Colonic mucosa (tissue), 4 donors: Measurements from ENCODE around the gene RPS14. TPM values are rescaled to one million over a fixed set of nuclear protein-coding genes. Genes with fewer than 3 reads are reported as not detected.

Experiments used
- DNase-seq: peaks from one replicate; pipeline ENCODE4 v3.0.0-alpha.2; 2020
- H3K27ac ChIP-seq: fragments of 200-600 bp; one replicate; pipeline ENCODE4 v1.8.0; 2021
- H3K27me3 ChIP-seq: fragments of 200-600 bp; one replicate; pipeline ENCODE4 v1.8.0; 2021
- H3K36me3 ChIP-seq: fragments of 200-600 bp; one replicate; pipeline ENCODE4 v1.8.0; 2021
- H3K4me1 ChIP-seq: fragments of 200-600 bp; one replicate; pipeline ENCODE4 v1.8.0; 2021; ENCODE audit warnings: mild to moderate bottlenecking
- H3K4me3 ChIP-seq: fragments of 200-600 bp; one replicate; pipeline ENCODE4 v1.8.0; 2021
- H3K9ac ChIP-seq, 2 donors: one replicate each; pipeline ENCODE4 v1.7.0; 2013; ENCODE audit warnings: control low read depth in 2 of 2, low read depth in 2 of 2, low read length in 2 of 2
- H3K9me3 ChIP-seq: fragments of 200-600 bp; one replicate; pipeline ENCODE4 v1.8.0; 2021
- intact Hi-C: fragments of 100-400 bp; cut with DNase I; formaldehyde crosslinking; loops from one replicate; pipeline ENCODE4 v1.14.1; 2022
- total RNA-seq, 2 donors: library from RNA; stranded (reverse); fragmentation: NEBNext Ultra II Directional in 1 of 2; extraction: Animal tissue kit (Norgen Biotek cat#: 25700) in 1 of 2; gene quantifications; one replicate each; pipeline ENCODE4 v1.2.1, GENCODE V29; 2021
- TF ChIP-seq, protein P1 (sequence below): fragments of 200-600 bp; IDR thresholded peaks from one replicate; pipeline ENCODE4 v1.8.0; 2022; ENCODE audit warnings: antibody characterized with exemption, mild to moderate bottlenecking
- donor health status: healthy.
- donor health status: DM: no; HTN: no; CAD: no.
- donor health status: DM: no; HTN: no; CAD: no.

The RPS14 gene
- total RNA-seq, 2 donors from 2014 or later = 1,643 to 1,700 TPM

DNA sequence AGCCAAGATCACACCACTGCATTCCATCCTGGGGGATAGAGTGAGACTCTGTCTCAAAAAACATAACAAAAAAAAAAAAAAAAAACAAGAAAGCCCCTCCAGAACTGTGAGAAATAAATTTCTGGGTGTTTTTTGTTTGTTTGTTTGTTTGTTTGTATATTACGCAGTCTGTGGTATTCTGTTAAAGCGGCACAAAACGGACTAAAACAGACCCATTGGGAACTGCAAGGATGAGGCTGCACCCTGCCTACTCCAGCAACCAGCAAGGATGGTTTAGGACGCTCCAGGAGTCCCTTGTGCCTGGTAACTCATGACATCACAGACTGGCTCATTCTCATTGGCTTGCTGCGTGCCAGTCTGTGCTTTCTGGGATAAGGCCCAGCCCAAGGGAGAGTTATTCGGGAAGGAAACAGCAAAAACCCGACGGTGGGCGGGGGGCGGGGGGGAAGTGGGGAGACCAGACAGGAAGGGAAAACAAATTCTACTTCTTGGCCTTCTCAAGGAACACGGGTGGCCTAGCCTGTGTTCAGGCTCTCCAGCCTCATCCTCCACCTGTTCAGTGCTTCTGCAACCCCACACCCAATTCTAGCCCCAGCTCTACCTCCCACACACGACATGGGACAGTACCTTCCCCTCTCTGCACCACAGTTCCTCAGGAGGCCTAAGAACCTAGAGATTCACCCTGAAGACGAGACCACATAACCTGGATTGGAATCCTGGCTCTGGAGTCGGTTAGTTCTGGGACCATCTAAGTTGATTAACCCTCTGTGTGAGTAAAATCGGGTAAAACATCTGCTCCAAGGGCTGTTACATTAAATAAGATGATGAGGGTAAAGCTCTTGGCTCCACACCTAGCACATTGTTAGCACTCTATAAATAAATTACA lies 39.7 kb downstream of the RPS14 start:
- Histone ChIP-seq H3K27me3 (no peaks in the 10 kb centered on the region), H3K27ac (peak overlapping the region; percentile 79), H3K36me3 (no peaks in the 10 kb centered on the region), H3K4me3 (peak overlapping the region; percentile 46), H3K4me1 (no peaks in the 10 kb centered on the region), H3K9me3 (no peaks in the 10 kb centered on the region), H3K9ac (peak overlapping the region; percentile 54 to 60)
- DNase-seq = peak; percentile 87
- TF ChIP-seq, protein P1, sequence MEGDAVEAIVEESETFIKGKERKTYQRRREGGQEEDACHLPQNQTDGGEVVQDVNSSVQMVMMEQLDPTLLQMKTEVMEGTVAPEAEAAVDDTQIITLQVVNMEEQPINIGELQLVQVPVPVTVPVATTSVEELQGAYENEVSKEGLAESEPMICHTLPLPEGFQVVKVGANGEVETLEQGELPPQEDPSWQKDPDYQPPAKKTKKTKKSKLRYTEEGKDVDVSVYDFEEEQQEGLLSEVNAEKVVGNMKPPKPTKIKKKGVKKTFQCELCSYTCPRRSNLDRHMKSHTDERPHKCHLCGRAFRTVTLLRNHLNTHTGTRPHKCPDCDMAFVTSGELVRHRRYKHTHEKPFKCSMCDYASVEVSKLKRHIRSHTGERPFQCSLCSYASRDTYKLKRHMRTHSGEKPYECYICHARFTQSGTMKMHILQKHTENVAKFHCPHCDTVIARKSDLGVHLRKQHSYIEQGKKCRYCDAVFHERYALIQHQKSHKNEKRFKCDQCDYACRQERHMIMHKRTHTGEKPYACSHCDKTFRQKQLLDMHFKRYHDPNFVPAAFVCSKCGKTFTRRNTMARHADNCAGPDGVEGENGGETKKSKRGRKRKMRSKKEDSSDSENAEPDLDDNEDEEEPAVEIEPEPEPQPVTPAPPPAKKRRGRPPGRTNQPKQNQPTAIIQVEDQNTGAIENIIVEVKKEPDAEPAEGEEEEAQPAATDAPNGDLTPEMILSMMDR = no peak
- intact Hi-C loops = no loop called here

DNA sequence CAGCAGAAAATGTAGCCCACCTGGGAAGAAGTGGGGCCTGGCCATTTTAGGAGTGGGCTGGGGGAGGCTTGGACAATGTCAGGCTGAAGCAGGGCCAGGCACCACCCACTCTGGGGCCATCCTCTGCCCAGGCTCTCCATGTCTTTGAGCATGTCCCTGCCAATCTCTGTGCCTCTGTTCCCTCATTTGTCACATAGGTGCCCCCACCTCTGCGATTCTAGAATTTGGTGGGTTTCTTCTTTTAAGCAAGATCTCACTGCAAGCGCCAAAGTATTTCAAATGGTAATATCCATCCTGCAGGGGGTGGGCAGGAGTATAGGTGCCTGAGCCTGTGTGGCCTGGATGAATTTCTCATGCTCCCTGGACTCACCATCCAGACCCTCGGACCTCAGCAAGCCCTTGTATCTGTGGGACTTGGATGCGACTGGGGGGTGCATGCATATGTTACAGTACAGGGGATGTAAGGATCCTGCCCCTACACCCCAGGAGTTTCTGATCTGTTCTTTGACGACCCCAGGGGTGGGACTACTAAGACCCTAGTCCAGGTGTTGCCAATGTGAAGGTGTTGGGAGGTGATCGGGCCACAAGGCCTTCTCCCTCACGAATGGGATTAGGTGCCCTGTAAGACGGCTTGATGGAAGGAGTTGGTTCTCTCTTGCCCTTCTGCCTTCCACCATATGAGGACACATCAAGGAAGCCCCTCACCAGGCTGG lies 41.2 kb downstream of the RPS14 start:
- intact Hi-C loops = no loop called here

DNA sequence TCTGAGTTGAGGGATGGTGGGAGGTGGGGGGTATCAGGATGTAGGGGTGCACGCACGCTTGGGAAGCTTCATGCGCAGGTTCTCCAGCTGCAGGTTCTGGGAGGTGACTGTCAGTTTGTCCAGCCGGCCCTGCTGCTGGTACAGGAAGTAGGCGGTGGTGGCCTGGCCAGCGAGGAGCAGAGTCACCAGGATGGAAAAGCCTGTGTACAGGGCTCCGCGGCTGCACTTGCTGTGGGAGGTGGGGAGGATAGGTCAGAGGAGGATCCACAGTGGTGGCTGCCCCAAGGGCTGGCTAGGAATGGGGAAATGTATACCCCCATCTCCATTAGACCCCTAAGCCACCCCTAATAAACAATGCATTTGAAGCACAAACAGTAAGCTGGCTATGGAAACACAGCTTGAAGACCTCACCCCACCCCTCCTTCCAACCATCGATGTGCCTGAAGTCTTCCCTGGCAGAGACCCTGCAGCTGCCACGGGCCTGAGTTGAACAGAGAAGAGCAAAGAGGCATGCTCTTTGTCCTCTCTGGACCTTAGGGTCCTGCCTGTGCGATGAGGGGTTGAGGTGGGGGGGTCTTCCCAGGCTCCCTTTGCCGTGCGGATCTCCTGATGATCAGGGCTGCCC lies 42.3 kb downstream of the RPS14 start:
- Histone ChIP-seq H3K9me3 (no peaks in the 10 kb centered on the region), H3K9ac (no peak overlapping the region), H3K4me3 (no peak overlapping the region), H3K27me3 (no peaks in the 10 kb centered on the region), H3K27ac (peak overlapping the region; percentile 12), H3K4me1 (no peaks in the 10 kb centered on the region), H3K36me3 (peaks cover 8% of the 10 kb centered on the region)
- no peak for DNase-seq
- intact Hi-C loops = no loop called here
- TF ChIP-seq, protein P1 = no peak

More for the DNA sequence above, 41.2 kb downstream of the RPS14 start:
- Histone ChIP-seq H3K27me3 (no peaks in the 10 kb centered on the region), H3K36me3 (no peaks in the 10 kb centered on the region), H3K9ac (peak overlapping the region in 1 of 2 donors; percentile 21), H3K27ac (no peak overlapping the region), H3K4me3 (no peak overlapping the region), H3K9me3 (no peaks in the 10 kb centered on the region), H3K4me1 (no peaks in the 10 kb centered on the region)
- no peak for DNase-seq
- TF ChIP-seq, protein P1 = no peak

DNA sequence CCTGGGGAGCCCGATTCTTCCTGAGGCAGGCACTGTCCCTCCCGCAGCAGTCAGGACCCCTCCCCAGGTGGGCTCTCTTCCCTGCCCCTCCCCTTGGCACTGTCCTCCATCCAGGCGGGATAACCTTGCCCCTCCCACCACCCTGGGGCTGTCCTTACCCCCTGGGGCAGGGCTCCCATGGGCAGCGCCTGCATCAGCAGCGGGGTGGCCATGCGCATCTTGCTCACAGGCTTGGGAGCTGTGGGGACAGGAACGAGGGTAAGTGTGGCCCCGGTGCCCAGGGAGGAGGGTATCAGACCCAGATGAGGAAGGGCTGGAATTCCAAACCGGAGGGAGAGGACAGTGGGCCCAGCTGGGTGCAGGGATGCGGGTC lies 42.8 kb downstream of the RPS14 start:
- intact Hi-C loops = no loop called here
- H3K9ac ChIP-seq = no peak overlapping the region
- TF ChIP-seq, protein P1 = no peak
- H3K4me1 ChIP-seq = no peaks in the 10 kb centered on the region
- no peak for DNase-seq
- H3K9me3 ChIP-seq = no peaks in the 10 kb centered on the region
- no peak overlapping the region for H3K4me3 ChIP-seq
- H3K36me3 ChIP-seq = peaks cover 8% of the 10 kb centered on the region
- H3K27ac ChIP-seq = no peak overlapping the region
- no peaks in the 10 kb centered on the region for H3K27me3 ChIP-seq

DNA sequence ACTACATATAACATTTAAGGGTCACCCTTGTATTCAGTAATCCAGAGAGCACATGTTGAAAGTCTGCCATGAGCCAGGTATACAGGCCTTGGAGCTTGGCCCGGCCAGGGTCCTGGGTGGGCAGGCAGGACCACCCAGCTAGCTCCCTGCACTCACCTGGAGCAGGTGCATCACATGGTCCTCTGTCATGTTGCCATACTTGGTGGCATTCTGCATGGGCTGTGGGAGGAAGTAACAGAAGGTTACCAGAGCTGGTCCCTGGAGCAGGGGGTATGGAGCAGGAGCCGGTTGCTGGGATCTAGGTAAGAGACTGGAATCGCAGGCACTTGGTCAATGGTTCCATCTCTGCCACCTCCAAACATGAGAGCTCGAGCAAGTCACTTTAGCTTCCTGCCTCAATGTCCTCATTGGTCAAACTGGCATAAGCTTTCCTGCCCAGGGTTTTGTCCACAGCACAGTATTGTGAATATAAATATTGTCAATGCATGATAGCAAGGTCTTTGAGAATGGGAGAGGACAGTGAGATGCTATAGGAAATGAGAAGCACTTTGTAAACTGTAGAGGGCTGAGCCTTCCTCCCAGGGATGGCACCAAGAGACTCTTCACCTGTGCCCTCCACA lies 43.3 kb downstream of the RPS14 start:
- DNase-seq = no peak
- Histone ChIP-seq H3K27ac (no peak overlapping the region), H3K9me3 (no peaks in the 10 kb centered on the region), H3K9ac (no peak overlapping the region), H3K4me1 (no peaks in the 10 kb centered on the region), H3K4me3 (no peak overlapping the region), H3K27me3 (no peaks in the 10 kb centered on the region), H3K36me3 (peaks cover 8% of the 10 kb centered on the region)
- TF ChIP-seq, protein P1 = no peak
- intact Hi-C loops = no loop called here
